Measurements from ENCODE around the gene CLPTM1L.
"Not testable (repeated sequence)": the region's sequence is repeated elsewhere in the genome, so short reads cannot be mapped to it uniquely, and the experiment has no call there.

CLPTM1L gene

GRCh38 chr5:1293416-1294205 lies 51.3 kb downstream of the CLPTM1L start:
- ChIA-PET CTCF (no interaction called here), POLR2A (no interaction called here)
- TF ChIP-seq FOXM1 (IDR thresholded peaks at IDR 0.05; ENCODE audit: borderline replicate concordance) (no peak), SUZ12 (IDR thresholded peaks at IDR 0.05) (no peak), NFRKB (IDR thresholded peaks at IDR 0.05) (no peak), BHLHE40 (IDR thresholded peaks at IDR 0.05; ENCODE audit: borderline replicate concordance) (no peak), LEF1 (IDR thresholded peaks at IDR 0.05; ENCODE audit: borderline replicate concordance) (no peak), L3MBTL2 (conservative IDR thresholded peaks at IDR 0.05) (no peak), HDGF (IDR thresholded peaks at IDR 0.05; ENCODE audit: borderline replicate concordance) (no peak), ZNF384 (IDR thresholded peaks at IDR 0.05) (no peak), FOXA1 (IDR thresholded peaks at IDR 0.05) (no peak), TARDBP (IDR thresholded peaks at IDR 0.05) (no peak)
- DNase-seq (ENCODE audit: extremely low spot score), result no peak

GRCh38 chr5:1292846-1293415 lies 52.0 kb downstream of the CLPTM1L start:
- DNase-seq (ENCODE audit: extremely low spot score), result no peak
- TF ChIP-seq PKNOX1 (IDR thresholded peaks at IDR 0.05), result no peak
- no peak for TF ChIP-seq HDGF (IDR thresholded peaks at IDR 0.05; ENCODE audit: borderline replicate concordance)
- no peak for TF ChIP-seq SUZ12 (IDR thresholded peaks at IDR 0.05)
- TF ChIP-seq NFRKB (IDR thresholded peaks at IDR 0.05), result no peak
- no peak for TF ChIP-seq ARNT (IDR thresholded peaks at IDR 0.05)
- TF ChIP-seq FOXA1 (IDR thresholded peaks at IDR 0.05), result no peak
- no peak for TF ChIP-seq SP1 (IDR thresholded peaks at IDR 0.05)
- TF ChIP-seq ZNF384 (IDR thresholded peaks at IDR 0.05), result no peak
- no peak for TF ChIP-seq ELF4 (IDR thresholded peaks at IDR 0.05)
- TF ChIP-seq FOXK2 (IDR thresholded peaks at IDR 0.05), result no peak
- TF ChIP-seq FOXM1 (IDR thresholded peaks at IDR 0.05; ENCODE audit: borderline replicate concordance), result no peak
- no peak for TF ChIP-seq BHLHE40 (IDR thresholded peaks at IDR 0.05; ENCODE audit: borderline replicate concordance)
- no peak for TF ChIP-seq L3MBTL2 (conservative IDR thresholded peaks at IDR 0.05)
- TF ChIP-seq LEF1 (IDR thresholded peaks at IDR 0.05; ENCODE audit: borderline replicate concordance), result no peak
- no peak for TF ChIP-seq CTBP1 (IDR thresholded peaks at IDR 0.05; ENCODE audit: borderline replicate concordance)
- TF ChIP-seq TARDBP (IDR thresholded peaks at IDR 0.05), result no peak
- ChIA-PET CTCF (no interaction called here), POLR2A (no interaction called here)

GRCh38 chr5:1292139-1292538 lies 52.8 kb downstream of the CLPTM1L start:
- TF ChIP-seq HDGF (IDR thresholded peaks at IDR 0.05; ENCODE audit: borderline replicate concordance), result no peak
- no peak for TF ChIP-seq TARDBP (IDR thresholded peaks at IDR 0.05)
- no peak for TF ChIP-seq ZNF384 (IDR thresholded peaks at IDR 0.05)
- TF ChIP-seq FOXA1 (IDR thresholded peaks at IDR 0.05), result no peak
- no peak for TF ChIP-seq ARNT (IDR thresholded peaks at IDR 0.05)
- no peak for TF ChIP-seq NFRKB (IDR thresholded peaks at IDR 0.05)
- no peak for TF ChIP-seq FOXK2 (IDR thresholded peaks at IDR 0.05)
- no peak for TF ChIP-seq LEF1 (IDR thresholded peaks at IDR 0.05; ENCODE audit: borderline replicate concordance)
- no peak for TF ChIP-seq ELF4 (IDR thresholded peaks at IDR 0.05)
- no peak for TF ChIP-seq PKNOX1 (IDR thresholded peaks at IDR 0.05)
- TF ChIP-seq CTBP1 (IDR thresholded peaks at IDR 0.05; ENCODE audit: borderline replicate concordance), result no peak
- no peak for TF ChIP-seq L3MBTL2 (conservative IDR thresholded peaks at IDR 0.05)
- TF ChIP-seq FOXM1 (IDR thresholded peaks at IDR 0.05; ENCODE audit: borderline replicate concordance), result no peak
- TF ChIP-seq BHLHE40 (IDR thresholded peaks at IDR 0.05; ENCODE audit: borderline replicate concordance), result no peak
- DNase-seq (ENCODE audit: extremely low spot score), result no peak
- POLR2A ChIA-PET, result no interaction called here
- CTCF ChIA-PET, result no interaction called here

GRCh38 chr5:1291611-1292080 lies 53.3 kb downstream of the CLPTM1L start:
- ChIA-PET POLR2A (no interaction called here), CTCF (no interaction called here)
- no peak for DNase-seq (ENCODE audit: extremely low spot score)
- TF ChIP-seq ZNF384 (IDR thresholded peaks at IDR 0.05), result no peak
- no peak for TF ChIP-seq ELF4 (IDR thresholded peaks at IDR 0.05)
- no peak for TF ChIP-seq FOXM1 (IDR thresholded peaks at IDR 0.05; ENCODE audit: borderline replicate concordance)

- DNase-seq (ENCODE audit: extremely low spot score); CTCF ChIA-PET: not testable (repeated sequence)
Observed at GRCh38 chr5:1290956-1291355, 53.9 kb downstream of the CLPTM1L start.

GRCh38 chr5:1289559-1289958 lies 55.3 kb downstream of the CLPTM1L start:
- CTCF ChIA-PET; DNase-seq (ENCODE audit: extremely low spot score); POLR2A ChIA-PET: not testable (repeated sequence)

More at GRCh38 chr5:1290956-1291355, 53.9 kb downstream of the CLPTM1L start:
- POLR2A ChIA-PET, result not testable (repeated sequence)

All from HEK293T (cell line).